ENCODE data around the gene PLEKHD1.

Gene PLEKHD1

GRCh38 chr14:69532561-69533340 lies 48.2 kb downstream of the PLEKHD1 start:
- H3K4me3 ChIP-seq (ENCODE audit: control insufficient read depth, low read depth, low read length) = no peak overlapping the region
- no peak for DNase-seq (ENCODE audit: low read depth)
- no peak for TF ChIP-seq CTCF (IDR thresholded peaks at IDR 0.05; ENCODE audit: control insufficient read depth, insufficient read depth, low read depth, low read length, missing control alignments)

- H3K4me3 ChIP-seq (ENCODE audit: control insufficient read depth, low read depth, low read length) = no peak overlapping the region
- peak; percentile 83 for TF ChIP-seq CTCF (IDR thresholded peaks at IDR 0.05; ENCODE audit: control insufficient read depth, insufficient read depth, low read depth, low read length, missing control alignments)
- peak; percentile 8 for DNase-seq (ENCODE audit: low read depth)
These were observed 50.8 kb downstream of the PLEKHD1 start for GRCh38 chr14:69535230-69535848.

GRCh38 chr14:69536971-69537370 lies 52.4 kb downstream of the PLEKHD1 start:
- no peak overlapping the region for H3K4me3 ChIP-seq (ENCODE audit: control insufficient read depth, low read depth, low read length)
- no peak for DNase-seq (ENCODE audit: low read depth)
- TF ChIP-seq CTCF (IDR thresholded peaks at IDR 0.05; ENCODE audit: control insufficient read depth, insufficient read depth, low read depth, low read length, missing control alignments) = no peak

- H3K4me3 ChIP-seq (ENCODE audit: control insufficient read depth, low read depth, low read length) = no peak overlapping the region
- DNase-seq (ENCODE audit: low read depth) = no peak
- no peak for TF ChIP-seq CTCF (IDR thresholded peaks at IDR 0.05; ENCODE audit: control insufficient read depth, insufficient read depth, low read depth, low read length, missing control alignments)
These were observed 53.4 kb downstream of the PLEKHD1 start for GRCh38 chr14:69537900-69538299.

- no peak for TF ChIP-seq CTCF (IDR thresholded peaks at IDR 0.05; ENCODE audit: control insufficient read depth, insufficient read depth, low read depth, low read length, missing control alignments)
- no peak overlapping the region for H3K4me3 ChIP-seq (ENCODE audit: control insufficient read depth, low read depth, low read length)
- no peak for DNase-seq (ENCODE audit: low read depth)
These were observed 54.2 kb downstream of the PLEKHD1 start for GRCh38 chr14:69538766-69539165.

GRCh38 chr14:69539631-69540410 lies 55.3 kb downstream of the PLEKHD1 start:
- no peak overlapping the region for H3K4me3 ChIP-seq (ENCODE audit: control insufficient read depth, low read depth, low read length)
- no peak for TF ChIP-seq CTCF (IDR thresholded peaks at IDR 0.05; ENCODE audit: control insufficient read depth, insufficient read depth, low read depth, low read length, missing control alignments)
- DNase-seq (ENCODE audit: low read depth) = peak; percentile 57

All from AG09309 (cell line).